HG03439 (cell line): ENCODE data around the gene SPPL2C.

Source experiments
- ATAC-seq: cut with Tn5 transposase; IDR thresholded peaks from one replicate; pipeline ENCODE4 v1.9.1; 2021; ENCODE audit warnings: mild to moderate bottlenecking, moderate library complexity; ENCODE audit not compliant: unreplicated experiment

SPPL2C gene

GRCh38 chr17:45828582-45829133, 16.0 kb upstream of the SPPL2C start:
- ATAC-seq, result no peak

GRCh38 chr17:45833920-45834319, 10.8 kb upstream of the SPPL2C start:
- ATAC-seq, result no peak

GRCh38 chr17:45834471-45835396, 9.9 kb upstream of the SPPL2C start:
- no peak for ATAC-seq

GRCh38 chr17:45835481-45835880, 9.2 kb upstream of the SPPL2C start:
- ATAC-seq, result no peak

GRCh38 chr17:45836047-45837044, 8.3 kb upstream of the SPPL2C start:
- ATAC-seq, result no peak

- ATAC-seq, result no peak
Observed at GRCh38 chr17:45837187-45837586, 7.5 kb upstream of the SPPL2C start.

- no peak for ATAC-seq
Observed at GRCh38 chr17:45837603-45838002, 7.1 kb upstream of the SPPL2C start.

GRCh38 chr17:45838751-45839295, 5.9 kb upstream of the SPPL2C start:
- no peak for ATAC-seq

GRCh38 chr17:45839442-45839841, 5.2 kb upstream of the SPPL2C start:
- ATAC-seq, result no peak

GRCh38 chr17:45841186-45841585, 3.5 kb upstream of the SPPL2C start:
- ATAC-seq, result no peak

- ATAC-seq, result no peak
Observed at GRCh38 chr17:45841883-45842525, 2.7 kb upstream of the SPPL2C start.

- ATAC-seq, result no peak
Observed at GRCh38 chr17:45843722-45844121, 959 bp upstream of the SPPL2C start.

- no peak for ATAC-seq
Observed at GRCh38 chr17:45845376-45846185, 900 bp downstream of the SPPL2C start.

- no peak for ATAC-seq
Observed at GRCh38 chr17:45846223-45846622, 1.5 kb downstream of the SPPL2C start.

GRCh38 chr17:45846646-45847045, 2.0 kb downstream of the SPPL2C start:
- ATAC-seq, result no peak

GRCh38 chr17:45847101-45847500, 2.4 kb downstream of the SPPL2C start:
- ATAC-seq, result no peak

GRCh38 chr17:45847747-45848146, 3.1 kb downstream of the SPPL2C start:
- no peak for ATAC-seq

GRCh38 chr17:45848405-45848804, 3.7 kb downstream of the SPPL2C start:
- no peak for ATAC-seq

GRCh38 chr17:45848868-45849535, 4.3 kb downstream of the SPPL2C start:
- no peak for ATAC-seq
